ENCODE measurements around the gene PCDH17. TPM values are rescaled to one million over a fixed set of nuclear protein-coding genes. Genes with fewer than 3 reads are reported as not detected.

Gene PCDH17
- total RNA-seq, 1 experiment from 2014 or later, result 0.11 TPM

- CTCF ChIA-PET, result no interaction called here
Observed at GRCh38 chr13:57653229-57653989, 21.9 kb downstream of the PCDH17 start.

GRCh38 chr13:57665481-57665880, 33.9 kb downstream of the PCDH17 start:
- no peak overlapping the region for H2AFZ ChIP-seq (ENCODE audit: low read length)
- no peaks in the 10 kb centered on the region for H3K79me2 ChIP-seq (ENCODE audit: low read length)
- no peak overlapping the region for H3K9ac ChIP-seq (ENCODE audit: low read length)
- no peak overlapping the region for H3K27ac ChIP-seq (ENCODE audit: low read length)
- H3K36me3 ChIP-seq (ENCODE audit: low read depth, low read length), result no peaks in the 10 kb centered on the region
- ATAC-seq (no peak), DNase-seq (no peak)
- ChIA-PET POLR2A (ENCODE audit: unreplicated experiment) (no interaction called here), CTCF (no interaction called here)
- H3K4me2 ChIP-seq (ENCODE audit: low read length), result no peak overlapping the region
- no peak for TF ChIP-seq CTCF (conservative IDR thresholded peaks at IDR 0.05; ENCODE audit: low read depth, low read length)
- no peak for TF ChIP-seq EZH2 (IDR thresholded peaks at IDR 0.05; ENCODE audit: low read length, unreplicated experiment)
- TF ChIP-seq EZH2phosphoT487 (IDR thresholded peaks at IDR 0.05; ENCODE audit: borderline replicate concordance, low read length), result no peak
- intact Hi-C loops (cut with micrococcal nuclease), result no loop called here
- no peaks in the 10 kb centered on the region for H3K27me3 ChIP-seq (ENCODE audit: low read length)
- no peak overlapping the region for H3K4me3 ChIP-seq (ENCODE audit: low read length)
- H4K20me1 ChIP-seq (ENCODE audit: low read length), result no peaks in the 10 kb centered on the region
- H3F3A ChIP-seq (ENCODE audit: low read length, unreplicated experiment), result no peaks in the 10 kb centered on the region
- H3K9me2 ChIP-seq (replicated peaks; ENCODE audit: low read length), result no peaks in the 10 kb centered on the region
- H3K9me3 ChIP-seq (ENCODE audit: low read length), result no peaks in the 10 kb centered on the region
- H3K4me1 ChIP-seq (ENCODE audit: insufficient read depth, low read length), result no peaks in the 10 kb centered on the region
- BruUV-seq (replicated peaks), result no TSS peak

More at GRCh38 chr13:57653229-57653989, 21.9 kb downstream of the PCDH17 start:
- no peak for ATAC-seq
- Histone ChIP-seq H3K4me3 (ENCODE audit: low read length) (no peak overlapping the region), H3K27me3 (ENCODE audit: low read length) (no peaks in the 10 kb centered on the region), H3F3A (ENCODE audit: low read length, unreplicated experiment) (no peaks in the 10 kb centered on the region), H3K27ac (ENCODE audit: low read length) (no peak overlapping the region), H3K4me1 (ENCODE audit: insufficient read depth, low read length) (no peaks in the 10 kb centered on the region), H3K79me2 (ENCODE audit: low read length) (no peaks in the 10 kb centered on the region), H2AFZ (ENCODE audit: low read length) (no peak overlapping the region), H3K4me2 (ENCODE audit: low read length) (no peak overlapping the region), H3K9me3 (ENCODE audit: low read length) (no peaks in the 10 kb centered on the region), H4K20me1 (ENCODE audit: low read length) (no peaks in the 10 kb centered on the region), H3K36me3 (ENCODE audit: low read depth, low read length) (no peaks in the 10 kb centered on the region), H3K9ac (ENCODE audit: low read length) (no peak overlapping the region), H3K9me2 (replicated peaks; ENCODE audit: low read length) (no peaks in the 10 kb centered on the region)
- intact Hi-C loops (cut with micrococcal nuclease), result no loop called here
- TF ChIP-seq EZH2 (IDR thresholded peaks at IDR 0.05; ENCODE audit: low read length, unreplicated experiment) (no peak), CTCF (conservative IDR thresholded peaks at IDR 0.05; ENCODE audit: low read depth, low read length) (no peak), EZH2phosphoT487 (IDR thresholded peaks at IDR 0.05; ENCODE audit: borderline replicate concordance, low read length) (no peak)
- BruUV-seq (replicated peaks), result no TSS peak
- no peak for DNase-seq
- POLR2A ChIA-PET (ENCODE audit: unreplicated experiment), result interaction anchor here (0.6 kb wide), 1 partner anchor 73 kb away, joined by 5 read pairs; no protein-coding TSS in a partner anchor
